ENCODE data around the gene MST1R.
"Not testable (repeated sequence)": the region's sequence is repeated elsewhere in the genome, so short reads cannot be mapped to it uniquely, and the experiment has no call there.

The MST1R gene

GRCh38 chr3:49903451-49904424 is at the start of gene MST1R:
Gene MST1R, minus strand, starts transcription at chr3:49903873. Its CDS starts 264 bp downstream, at chr3:49903609.
- no peak within 1 kb of the TSS for H3K27ac ChIP-seq

DNA sequence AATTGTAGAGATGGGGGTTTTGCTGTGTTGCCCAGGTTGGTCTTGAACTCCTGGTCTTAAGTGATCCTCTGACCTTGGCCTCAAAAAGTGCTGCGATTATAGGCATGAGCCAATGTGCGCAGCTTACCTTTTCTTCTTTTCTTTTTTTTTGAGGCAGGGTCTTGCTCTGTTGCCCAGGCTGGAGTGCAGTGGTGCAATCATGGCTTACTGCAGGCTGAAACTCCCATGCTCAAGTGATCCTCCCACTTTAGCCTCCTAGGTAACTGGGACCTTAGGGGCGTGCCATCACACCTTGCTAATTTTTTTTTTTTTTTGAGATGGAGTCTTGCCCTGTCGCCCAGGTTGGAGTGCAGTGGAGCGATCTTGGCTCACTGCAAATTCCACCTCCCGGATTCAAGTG is 49.3 kb upstream of the MST1R start:
- TF ChIP-seq, protein P1, sequence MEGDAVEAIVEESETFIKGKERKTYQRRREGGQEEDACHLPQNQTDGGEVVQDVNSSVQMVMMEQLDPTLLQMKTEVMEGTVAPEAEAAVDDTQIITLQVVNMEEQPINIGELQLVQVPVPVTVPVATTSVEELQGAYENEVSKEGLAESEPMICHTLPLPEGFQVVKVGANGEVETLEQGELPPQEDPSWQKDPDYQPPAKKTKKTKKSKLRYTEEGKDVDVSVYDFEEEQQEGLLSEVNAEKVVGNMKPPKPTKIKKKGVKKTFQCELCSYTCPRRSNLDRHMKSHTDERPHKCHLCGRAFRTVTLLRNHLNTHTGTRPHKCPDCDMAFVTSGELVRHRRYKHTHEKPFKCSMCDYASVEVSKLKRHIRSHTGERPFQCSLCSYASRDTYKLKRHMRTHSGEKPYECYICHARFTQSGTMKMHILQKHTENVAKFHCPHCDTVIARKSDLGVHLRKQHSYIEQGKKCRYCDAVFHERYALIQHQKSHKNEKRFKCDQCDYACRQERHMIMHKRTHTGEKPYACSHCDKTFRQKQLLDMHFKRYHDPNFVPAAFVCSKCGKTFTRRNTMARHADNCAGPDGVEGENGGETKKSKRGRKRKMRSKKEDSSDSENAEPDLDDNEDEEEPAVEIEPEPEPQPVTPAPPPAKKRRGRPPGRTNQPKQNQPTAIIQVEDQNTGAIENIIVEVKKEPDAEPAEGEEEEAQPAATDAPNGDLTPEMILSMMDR (conservative IDR thresholded peaks at IDR 0.05): no peak
- no peak for TF ChIP-seq ZFX (IDR thresholded peaks at IDR 0.05)
- no peak overlapping the region for H3K27ac ChIP-seq

More at GRCh38 chr3:49903451-49904424, at the start of gene MST1R:
- TF ChIP-seq, protein P1 (conservative IDR thresholded peaks at IDR 0.05): no peak
- no peak for TF ChIP-seq ZFX (IDR thresholded peaks at IDR 0.05)

DNA sequence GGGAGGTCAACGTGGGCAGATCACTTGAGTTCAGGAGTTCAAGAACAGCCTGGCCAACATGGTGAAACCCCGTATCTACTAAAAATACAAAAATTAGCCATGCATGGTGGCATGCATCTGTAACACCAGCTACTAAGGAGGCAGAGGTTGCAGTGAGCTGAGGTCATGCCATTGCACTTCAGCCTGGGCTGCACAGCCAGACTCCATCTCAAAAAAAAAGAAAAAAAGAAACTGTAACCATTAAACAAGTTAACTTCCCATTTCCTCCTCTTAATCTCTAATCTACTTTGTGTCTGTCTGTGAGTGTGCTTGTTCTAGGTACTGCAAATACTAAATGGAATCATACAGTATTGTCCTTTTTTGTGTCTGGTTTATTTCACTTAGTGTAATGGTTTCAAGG is 39.0 kb upstream of the MST1R start:
- TF ChIP-seq ZFX (IDR thresholded peaks at IDR 0.05): no peak
- TF ChIP-seq, protein P1 (conservative IDR thresholded peaks at IDR 0.05): no peak
- no peak overlapping the region for H3K27ac ChIP-seq

DNA sequence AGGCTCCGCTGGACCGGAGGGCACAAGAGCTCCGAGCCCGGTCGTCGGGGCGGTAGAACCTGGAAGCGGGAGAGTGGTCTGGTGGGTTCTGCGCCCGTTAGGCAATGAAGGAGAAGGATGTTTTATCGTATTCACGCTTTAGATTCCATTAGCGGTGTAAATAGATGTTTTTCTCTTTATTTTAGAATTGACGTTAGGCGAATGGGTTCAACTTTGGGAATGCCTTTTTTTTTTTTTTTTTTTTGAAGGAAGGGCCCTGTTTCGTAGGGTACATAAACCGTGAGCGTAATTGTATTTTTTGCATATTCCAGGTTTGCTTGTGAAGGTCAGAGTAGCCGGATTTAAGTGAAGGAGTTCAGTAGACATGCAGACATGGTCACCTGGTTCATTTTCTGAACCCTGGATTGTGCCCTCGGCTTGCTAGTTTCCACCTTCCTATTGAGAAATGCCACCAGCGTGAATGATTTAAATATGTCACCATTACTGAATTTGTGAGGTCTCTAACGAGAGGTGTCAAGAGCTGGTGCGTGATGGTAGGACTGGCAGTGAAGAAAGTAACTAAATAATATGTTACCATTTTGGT is 37.1 kb upstream of the MST1R start:
- H3K27ac ChIP-seq: peak overlapping the region; percentile 81
- TF ChIP-seq, protein P1 (conservative IDR thresholded peaks at IDR 0.05): no peak
- no peak for TF ChIP-seq ZFX (IDR thresholded peaks at IDR 0.05)

- TF ChIP-seq ZFX (IDR thresholded peaks at IDR 0.05): peak; percentile 97
- TF ChIP-seq, protein P1 (conservative IDR thresholded peaks at IDR 0.05): no peak
- H3K27ac ChIP-seq: peak within 1 kb of the TSS; percentile 81
Measured at GRCh38 chr3:49939858-49940666, 36.4 kb upstream of the MST1R start, which contains the start of gene RBM6. Gene RBM6, plus strand, starts transcription at chr3:49940150. Its CDS starts 22,492 bp downstream, at chr3:49962642.

DNA sequence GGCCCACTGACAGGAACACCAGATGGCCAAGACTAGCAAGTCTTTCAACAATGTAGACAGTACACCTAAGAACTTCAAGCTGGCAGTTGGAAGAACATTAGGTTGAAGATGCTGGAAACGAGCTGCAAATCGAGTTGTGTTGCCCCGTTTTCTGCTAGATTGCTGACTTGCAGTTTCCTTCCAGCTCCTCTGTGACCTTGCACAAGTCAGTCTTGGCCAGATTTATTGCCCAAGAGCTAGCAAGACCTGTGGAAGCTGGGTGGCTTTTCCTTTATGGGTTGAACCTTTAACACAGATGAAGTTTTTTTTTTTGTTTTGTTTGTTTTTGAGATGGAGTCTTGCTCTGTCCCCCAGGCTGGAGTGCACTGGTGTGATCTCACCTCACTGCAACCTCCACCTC is 33.4 kb upstream of the MST1R start:
- no peak overlapping the region for H3K27ac ChIP-seq
- TF ChIP-seq ZFX (IDR thresholded peaks at IDR 0.05): no peak
- TF ChIP-seq, protein P1 (conservative IDR thresholded peaks at IDR 0.05): no peak

GRCh38 chr3:49932281-49932680 is 28.6 kb upstream of the MST1R start:
- H3K27ac ChIP-seq: not testable (repeated sequence)

Measured in C4-2B (cell line).